ENCODE results near the gene C21orf91.

- no peak for TF ChIP-seq POLR2A (IDR thresholded peaks at IDR 0.05)
- TF ChIP-seq CTCF (IDR thresholded peaks at IDR 0.05) = no peak
Observed at GRCh38 chr21:17813353-17813752, 5.8 kb downstream of the C21orf91 start.

All from upper lobe of left lung (tissue), 4 donors.